ENCODE results near the gene SIX4.

The SIX4 gene

GRCh38 chr14:60721326-60722106 lies 2.6 kb downstream of the SIX4 start:
- peak; percentile 57 for DNase-seq

GRCh38 chr14:60720962-60721325 lies 3.2 kb downstream of the SIX4 start:
- DNase-seq, result no peak

GRCh38 chr14:60720391-60720790 lies 3.8 kb downstream of the SIX4 start:
- no peak for DNase-seq

GRCh38 chr14:60713513-60713912 lies 10.6 kb downstream of the SIX4 start:
- no peak for DNase-seq

GRCh38 chr14:60710494-60710893 lies 13.7 kb downstream of the SIX4 start:
- DNase-seq, result no peak

GRCh38 chr14:60707858-60708257 lies 16.3 kb downstream of the SIX4 start:
- DNase-seq, result no peak

GRCh38 chr14:60705100-60705499 lies 19.1 kb downstream of the SIX4 start:
- no peak for DNase-seq

- DNase-seq, result no peak
These were observed 23.6 kb downstream of the SIX4 start for GRCh38 chr14:60700598-60700997.

GRCh38 chr14:60695327-60695726 lies 28.8 kb downstream of the SIX4 start:
- no peak for DNase-seq

- no peak for DNase-seq
These were observed 32.6 kb downstream of the SIX4 start for GRCh38 chr14:60691383-60692113.

- no peak for DNase-seq
These were observed 37.3 kb downstream of the SIX4 start for GRCh38 chr14:60686865-60687264.

- DNase-seq, result no peak
These were observed 39.9 kb downstream of the SIX4 start for GRCh38 chr14:60684203-60684602.

- DNase-seq, result no peak
These were observed 42.9 kb downstream of the SIX4 start for GRCh38 chr14:60681271-60681670.

GRCh38 chr14:60680511-60680910 lies 43.6 kb downstream of the SIX4 start:
- no peak for DNase-seq

GRCh38 chr14:60679566-60680258 lies 44.4 kb downstream of the SIX4 start:
- no peak for DNase-seq

- no peak for DNase-seq
These were observed 46.5 kb downstream of the SIX4 start for GRCh38 chr14:60677701-60678100.

GRCh38 chr14:60670989-60671388 lies 53.2 kb downstream of the SIX4 start:
- DNase-seq, result no peak

- no peak for DNase-seq
These were observed 55.6 kb downstream of the SIX4 start for GRCh38 chr14:60668431-60669112.

- no peak for DNase-seq
These were observed 59.0 kb downstream of the SIX4 start for GRCh38 chr14:60665177-60665550.

GRCh38 chr14:60662982-60663381 lies 61.2 kb downstream of the SIX4 start:
- no peak for DNase-seq

- no peak for DNase-seq
These were observed 62.4 kb downstream of the SIX4 start for GRCh38 chr14:60661721-60662120.
